Left colon (tissue), 2 donors: Measurements from ENCODE around the gene VWA8. TPM values are rescaled to one million over a fixed set of nuclear protein-coding genes. Genes with fewer than 3 reads are reported as not detected.
"Not testable (repeated sequence)": the region's sequence is repeated elsewhere in the genome, so short reads cannot be mapped to it uniquely, and the experiment has no call there.

Experiments used
- ATAC-seq: fragments of 200-7000 bp; cut with Tn5 transposase; one replicate; pipeline ENCODE4 v1.9.1; 2020; ENCODE audit warnings: mild to moderate bottlenecking, moderate library complexity
- DNase-seq, 2 donors: peaks; one replicate each; pipeline ENCODE4 v3.0.0-alpha.2; 2020
- intact Hi-C, 2 donors: fragments of 100-400 bp; cut with DNase I in 1 of 2; cut with micrococcal nuclease in 1 of 2; formaldehyde crosslinking; loops; one replicate each; pipeline versions ENCODE4 v1.11.2 to v1.14.0; 2022; cut with DNase I, micrococcal nuclease
- microRNA-seq, 2 donors: library from miRNA; unstranded; fragments of <30 nt; microRNA quantifications; one replicate each; pipeline versions ENCODE4 v1.1.0 to v1.2.0, GENCODE V29; 2020
- total RNA-seq, 2 donors: library from RNA; stranded (reverse); fragmentation: NEBNext Ultra II Directional; extraction: Animal tissue kit (Norgen Biotek cat#: 25700); gene quantifications; one replicate each; pipeline ENCODE4 v1.2.1, GENCODE V29; 2021
- donor health status: DM: no; HTN: no; CAD: no.
- donor health status: DM: yes; HTN: yes; CAD: no.

Gene VWA8
- total RNA-seq, 2 donors from 2014 or later: 26.9 to 31.1 TPM

DNA sequence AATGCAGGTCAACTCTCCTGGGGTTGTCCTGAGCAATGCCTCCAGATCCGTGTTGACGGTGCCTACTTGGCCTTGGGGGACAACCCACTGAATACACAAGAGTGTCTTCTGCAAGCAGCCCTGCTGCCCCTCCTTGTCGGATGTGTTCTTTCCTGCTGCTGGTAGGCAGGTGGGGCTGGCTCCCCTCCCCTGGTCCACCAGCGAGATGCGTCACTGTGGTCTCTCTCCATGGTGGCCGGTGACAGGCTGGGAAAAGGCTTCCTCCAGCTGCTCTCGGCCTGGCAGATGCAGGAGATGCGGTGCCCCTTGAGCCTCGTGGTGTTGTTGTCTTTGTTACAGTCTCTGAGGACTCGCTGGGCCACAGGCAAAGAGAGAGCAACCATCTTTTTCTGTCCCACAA lies 418.6 kb downstream of the VWA8 start:
- intact Hi-C loops: no loop called here
- no peak for DNase-seq
- ATAC-seq: no peak

DNA sequence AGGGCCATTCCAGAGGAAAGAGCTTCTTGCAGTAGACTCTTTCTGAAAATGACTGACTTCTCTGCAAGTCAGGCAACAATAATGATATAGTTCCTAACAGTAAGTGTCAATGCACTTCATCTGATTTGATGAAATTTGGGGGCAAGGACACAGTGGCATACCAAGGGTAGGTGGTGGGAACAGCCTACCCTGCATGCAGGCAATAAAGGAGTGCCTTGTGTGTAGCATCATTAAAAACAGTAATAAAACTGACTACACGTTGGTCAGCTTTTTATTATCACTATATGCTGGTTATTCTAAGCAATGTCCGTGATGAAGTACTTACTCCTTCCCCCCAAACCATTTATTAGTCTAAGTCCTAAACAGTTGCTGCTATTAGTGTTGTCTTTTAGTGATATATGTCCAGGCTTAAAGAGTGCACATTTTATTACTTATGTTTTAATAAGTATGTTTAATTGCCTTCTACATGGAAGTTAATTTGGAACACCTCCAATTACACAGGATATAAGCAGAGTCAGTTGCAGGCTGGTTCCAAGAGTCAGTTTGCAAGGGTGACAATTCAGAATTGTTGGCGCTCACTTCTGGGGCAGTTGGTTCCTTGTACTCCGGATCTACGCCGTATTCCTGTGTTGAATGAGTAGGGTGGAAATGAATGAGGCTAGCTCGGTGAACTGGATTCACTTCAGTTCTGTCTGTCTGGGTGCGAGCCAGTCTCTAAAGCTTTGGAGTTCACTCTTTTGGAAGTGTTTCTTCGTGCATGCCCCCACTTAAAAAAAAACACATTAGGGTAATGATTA lies 419.6 kb downstream of the VWA8 start:
- DNase-seq (no peak), ATAC-seq (peak; percentile 94)
- intact Hi-C loops: no loop called here

- intact Hi-C loops: not testable (repeated sequence)
- peak; percentile 66 for ATAC-seq
- peak; percentile 68 to 88 for DNase-seq
These were observed 420.7 kb downstream of the VWA8 start for GRCh38 chr13:41540240-41540639.

DNA sequence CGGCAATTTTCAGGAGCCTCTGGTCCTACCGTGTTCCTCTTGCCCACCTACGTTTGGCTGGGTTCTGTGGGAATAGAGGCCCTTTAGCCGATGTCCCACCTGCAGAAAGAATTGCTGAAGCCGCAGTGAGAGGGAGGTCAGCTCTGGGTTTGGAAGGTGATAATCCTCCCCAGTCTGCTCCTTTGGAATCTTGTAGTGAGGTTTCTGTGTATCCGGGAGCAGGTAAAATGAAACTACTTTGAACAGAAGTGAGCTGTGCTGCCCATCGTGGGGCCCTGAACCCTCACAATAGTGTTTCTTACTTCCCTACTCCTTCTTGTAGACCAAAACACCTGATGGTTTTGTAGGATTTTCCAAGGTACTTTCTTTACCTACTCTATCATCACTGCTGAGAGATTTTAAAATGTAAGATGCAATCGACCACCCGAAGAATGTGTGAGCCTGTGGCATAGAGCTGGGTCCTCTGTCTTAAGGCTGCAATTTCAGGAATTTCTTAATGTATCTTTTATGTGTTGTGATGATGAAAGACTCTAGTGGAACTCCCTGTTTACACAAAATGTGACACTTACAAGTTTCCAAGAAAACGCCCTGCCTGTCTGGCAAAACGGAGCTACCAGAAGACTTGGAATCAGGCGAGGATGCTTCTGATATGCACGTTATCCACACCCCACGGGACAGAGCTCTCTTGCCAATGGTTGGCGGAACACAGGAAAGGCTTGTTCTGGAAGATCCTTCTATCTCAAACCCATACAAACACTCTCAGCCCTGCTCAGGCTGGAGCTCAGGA lies 427.4 kb downstream of the VWA8 start:
- DNase-seq (no peak), ATAC-seq (no peak)
- intact Hi-C loops: no loop called here

- intact Hi-C loops: no loop called here
- ATAC-seq (no peak), DNase-seq (no peak)
These were observed 432.9 kb downstream of the VWA8 start for GRCh38 chr13:41528021-41528420.

GRCh38 chr13:41520660-41521630 lies 440.0 kb downstream of the VWA8 start:
- ATAC-seq: no peak
- DNase-seq: no peak
- intact Hi-C loops: no loop called here

DNA sequence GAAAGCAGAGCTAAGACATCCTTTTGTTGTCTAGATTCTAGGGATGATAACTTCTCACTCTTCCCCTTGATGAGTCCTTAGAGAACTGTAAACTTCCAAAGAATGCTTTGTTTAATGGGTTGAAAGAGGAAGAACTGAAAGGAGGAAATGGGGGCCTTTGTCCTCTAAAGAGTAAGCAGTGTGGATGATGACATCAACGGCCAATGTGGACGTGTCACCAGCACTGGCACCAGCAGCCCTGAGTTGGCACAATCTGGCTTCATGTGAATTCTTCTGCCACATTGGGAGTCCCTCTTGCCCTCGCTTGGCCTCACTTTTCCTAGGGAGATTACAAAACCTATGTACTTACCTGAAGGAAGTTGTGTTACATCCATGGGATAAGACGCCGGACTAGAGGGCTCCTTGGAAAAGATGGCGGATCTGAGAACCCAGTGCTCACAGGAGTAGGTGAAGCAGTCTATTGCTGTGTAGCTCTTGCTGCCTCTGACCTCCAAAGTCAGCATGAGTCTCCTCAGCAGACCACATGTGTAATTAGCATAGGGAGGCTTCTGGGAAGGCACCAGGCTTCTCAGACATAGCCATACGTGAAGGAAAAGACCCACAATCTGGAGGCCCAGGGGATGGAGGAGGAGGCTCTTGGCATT lies 440.8 kb downstream of the VWA8 start:
- intact Hi-C loops: no loop called here
- no peak for ATAC-seq
- DNase-seq: no peak

Small RNA genes lying within 50 kb of the gene (microRNA-seq; reads per million reads assigned to microRNA genes)
- 0 reads per million in 2 donors for gene MIR5006

Other genes with a start within 250 kb of the VWA8 start
- 10 to 100 TPM; 16.8 to 22.3 TPM for gene DGKH, start 87.5 kb upstream of the VWA8 start, total RNA-seq